Head of caudate nucleus (tissue), 42 donors: Measurements from ENCODE around the gene BACH2.

Experiments
- DNase-seq, 42 donors: peaks; one replicate each; pipeline versions ENCODE4 v3.0.0 to v3.0.0-alpha.2; 2020 to 2021; ENCODE audit warnings: mixed read lengths in 7 of 42
- intact Hi-C: fragments of 100-400 bp; cut with DNase I; formaldehyde crosslinking; loops from one replicate; pipeline ENCODE4 v1.15.0; 2022

Gene BACH2

GRCh38 chr6:89978749-89979145 lies 317.9 kb downstream of the BACH2 start:
- intact Hi-C loops: loop anchor here (10.0 kb wide), 1 partner anchor 416 kb away; no protein-coding TSS in a partner anchor
- DNase-seq: no peak

GRCh38 chr6:89977808-89978748 lies 318.6 kb downstream of the BACH2 start:
- peak in 1 of 42 donors; percentile 23 for DNase-seq
- intact Hi-C loops: loop anchor here (10.0 kb wide), 1 partner anchor 417 kb away; no protein-coding TSS in a partner anchor

- intact Hi-C loops: loop anchor here (10.0 kb wide), 1 partner anchor 418 kb away; no protein-coding TSS in a partner anchor
Measured at GRCh38 chr6:89976694-89977020, 320.0 kb downstream of the BACH2 start.

GRCh38 chr6:89975991-89976693 lies 320.5 kb downstream of the BACH2 start:
- intact Hi-C loops: loop anchor here (10.0 kb wide), 1 partner anchor 419 kb away; no protein-coding TSS in a partner anchor
- no peak for DNase-seq

More at GRCh38 chr6:89976694-89977020, 320.0 kb downstream of the BACH2 start:
- DNase-seq: no peak

GRCh38 chr6:89975366-89975765 lies 321.3 kb downstream of the BACH2 start:
- DNase-seq: no peak
- intact Hi-C loops: loop anchor here (10.0 kb wide), 1 partner anchor 419 kb away; no protein-coding TSS in a partner anchor

GRCh38 chr6:89974834-89975233 lies 321.8 kb downstream of the BACH2 start:
- intact Hi-C loops: loop anchor here (5.0 to 10.0 kb wide), 2 partner anchors 322 to 420 kb away; partner anchors contain the start of gene BACH2
- DNase-seq: no peak

- intact Hi-C loops: loop anchor here (5.0 to 10.0 kb wide), 2 partner anchors 325 to 423 kb away; partner anchors contain the start of gene BACH2
- no peak for DNase-seq
Measured at GRCh38 chr6:89972025-89972381, 324.6 kb downstream of the BACH2 start.

GRCh38 chr6:89971338-89972024 lies 325.2 kb downstream of the BACH2 start:
- intact Hi-C loops: loop anchor here (2.0 to 10.0 kb wide), 3 partner anchors 326 to 507 kb away; partner anchors contain the start of gene BACH2
- DNase-seq: peak in 4 of 42 donors; percentile 19 to 58 (median 28)

- intact Hi-C loops: loop anchor here (2.0 to 10.0 kb wide), 3 partner anchors 327 to 508 kb away; partner anchors contain the start of gene BACH2
Measured at GRCh38 chr6:89970609-89971337, 325.9 kb downstream of the BACH2 start.

GRCh38 chr6:89970072-89970471 lies 326.6 kb downstream of the BACH2 start:
- intact Hi-C loops: loop anchor here (2.0 to 10.0 kb wide), 3 partner anchors 327 to 509 kb away; partner anchors contain the start of gene BACH2
- peak in 13 of 42 donors; percentile 20 to 66 (median 44) for DNase-seq

More at GRCh38 chr6:89970609-89971337, 325.9 kb downstream of the BACH2 start:
- peak in 41 of 42 donors; percentile 27 to 82 (median 61) for DNase-seq

- intact Hi-C loops: no loop called here
- no peak for DNase-seq
Measured at GRCh38 chr6:89966913-89967312, 329.7 kb downstream of the BACH2 start.

GRCh38 chr6:89966228-89966544 lies 330.5 kb downstream of the BACH2 start:
- no peak for DNase-seq
- intact Hi-C loops: no loop called here

GRCh38 chr6:89965441-89966227 lies 331.0 kb downstream of the BACH2 start:
- intact Hi-C loops: no loop called here
- DNase-seq: peak in 1 of 42 donors; percentile 27

- DNase-seq: no peak
- intact Hi-C loops: no loop called here
Measured at GRCh38 chr6:89963391-89963790, 333.3 kb downstream of the BACH2 start.

- intact Hi-C loops: no loop called here
- DNase-seq: peak in 1 of 42 donors; percentile 10
Measured at GRCh38 chr6:89961481-89961880, 335.2 kb downstream of the BACH2 start.

- intact Hi-C loops: no loop called here
- DNase-seq: no peak
Measured at GRCh38 chr6:89959883-89960282, 336.8 kb downstream of the BACH2 start.

- intact Hi-C loops: no loop called here
- DNase-seq: peak in 1 of 42 donors; percentile 26
Measured at GRCh38 chr6:89956182-89956581, 340.5 kb downstream of the BACH2 start.
